PFSK-1 (cell line): ENCODE results near the gene VAMP5.

Experiments used
- FOXP2 ChIP-seq: optimal IDR thresholded peaks from 2 replicates; pipeline ENCODE3; 2011; ENCODE audit warnings: borderline replicate concordance, control low read depth, inconsistent platforms; ENCODE audit not compliant: insufficient read depth; ENCODE audit errors: extremely low read length, extremely low read depth
- POLR2AphosphoS5 ChIP-seq: IDR thresholded peaks from 2 replicates; pipeline ENCODE4 v1.6.1; 2012; ENCODE audit warnings: low read depth, mild to moderate bottlenecking, control low read depth, low read length, moderate library complexity
- SIN3A ChIP-seq: IDR thresholded peaks from 2 replicates; pipeline ENCODE4 v1.6.1; 2012; ENCODE audit warnings: mild to moderate bottlenecking, low read length, moderate library complexity, borderline replicate concordance; ENCODE audit not compliant: insufficient read depth
- TAF1 ChIP-seq: IDR thresholded peaks from 2 replicates; pipeline ENCODE4 v1.6.1; 2012; ENCODE audit warnings: low read length, control low read depth, borderline replicate concordance; ENCODE audit not compliant: insufficient read depth
- TF ChIP-seq, protein P1 (sequence below), 2 experiments: IDR thresholded peaks; 2 replicates each; pipeline versions ENCODE4 v1.6.1 to v1.8.0; 2011 to 2012; ENCODE audit warnings: low read depth in 2 of 2, low read length in 2 of 2, control low read depth in 1 of 2, inconsistent platforms in 1 of 2, mild to moderate bottlenecking in 1 of 2, moderate library complexity in 1 of 2; ENCODE audit not compliant: insufficient read depth in 1 of 2

DNA sequence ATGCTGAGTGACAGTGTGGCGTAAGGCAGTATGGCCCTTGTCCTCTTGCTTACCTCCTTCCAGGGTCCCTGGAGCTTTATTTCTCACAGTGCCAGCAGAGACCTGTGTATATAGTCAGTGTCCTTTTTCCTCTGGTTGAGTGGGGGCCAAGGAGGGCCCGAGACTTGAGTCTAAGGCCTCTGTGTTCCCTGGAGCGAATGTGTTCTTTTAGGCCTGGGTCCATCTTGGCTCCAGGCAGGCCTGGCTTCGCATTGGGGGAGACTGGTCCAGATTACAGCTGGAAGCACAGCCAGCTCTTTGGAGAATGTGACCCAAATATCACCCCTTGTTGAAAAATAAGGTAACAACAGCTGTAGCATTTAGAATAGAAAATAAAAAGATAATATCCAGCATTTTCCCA is 5.0 kb downstream of the VAMP5 start:
- TF ChIP-seq, protein P1, sequence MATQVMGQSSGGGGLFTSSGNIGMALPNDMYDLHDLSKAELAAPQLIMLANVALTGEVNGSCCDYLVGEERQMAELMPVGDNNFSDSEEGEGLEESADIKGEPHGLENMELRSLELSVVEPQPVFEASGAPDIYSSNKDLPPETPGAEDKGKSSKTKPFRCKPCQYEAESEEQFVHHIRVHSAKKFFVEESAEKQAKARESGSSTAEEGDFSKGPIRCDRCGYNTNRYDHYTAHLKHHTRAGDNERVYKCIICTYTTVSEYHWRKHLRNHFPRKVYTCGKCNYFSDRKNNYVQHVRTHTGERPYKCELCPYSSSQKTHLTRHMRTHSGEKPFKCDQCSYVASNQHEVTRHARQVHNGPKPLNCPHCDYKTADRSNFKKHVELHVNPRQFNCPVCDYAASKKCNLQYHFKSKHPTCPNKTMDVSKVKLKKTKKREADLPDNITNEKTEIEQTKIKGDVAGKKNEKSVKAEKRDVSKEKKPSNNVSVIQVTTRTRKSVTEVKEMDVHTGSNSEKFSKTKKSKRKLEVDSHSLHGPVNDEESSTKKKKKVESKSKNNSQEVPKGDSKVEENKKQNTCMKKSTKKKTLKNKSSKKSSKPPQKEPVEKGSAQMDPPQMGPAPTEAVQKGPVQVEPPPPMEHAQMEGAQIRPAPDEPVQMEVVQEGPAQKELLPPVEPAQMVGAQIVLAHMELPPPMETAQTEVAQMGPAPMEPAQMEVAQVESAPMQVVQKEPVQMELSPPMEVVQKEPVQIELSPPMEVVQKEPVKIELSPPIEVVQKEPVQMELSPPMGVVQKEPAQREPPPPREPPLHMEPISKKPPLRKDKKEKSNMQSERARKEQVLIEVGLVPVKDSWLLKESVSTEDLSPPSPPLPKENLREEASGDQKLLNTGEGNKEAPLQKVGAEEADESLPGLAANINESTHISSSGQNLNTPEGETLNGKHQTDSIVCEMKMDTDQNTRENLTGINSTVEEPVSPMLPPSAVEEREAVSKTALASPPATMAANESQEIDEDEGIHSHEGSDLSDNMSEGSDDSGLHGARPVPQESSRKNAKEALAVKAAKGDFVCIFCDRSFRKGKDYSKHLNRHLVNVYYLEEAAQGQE (IDR thresholded peaks at IDR 0.05; ENCODE audit: insufficient read depth in 1 of 2, low read depth in 2 of 2, low read length in 2 of 2), result no peak
- no peak for TF ChIP-seq TAF1
- no peak for TF ChIP-seq POLR2AphosphoS5
- TF ChIP-seq SIN3A, result no peak
- no peak for TF ChIP-seq FOXP2
